ENCODE data around the gene AKT2.

Gene AKT2

DNA sequence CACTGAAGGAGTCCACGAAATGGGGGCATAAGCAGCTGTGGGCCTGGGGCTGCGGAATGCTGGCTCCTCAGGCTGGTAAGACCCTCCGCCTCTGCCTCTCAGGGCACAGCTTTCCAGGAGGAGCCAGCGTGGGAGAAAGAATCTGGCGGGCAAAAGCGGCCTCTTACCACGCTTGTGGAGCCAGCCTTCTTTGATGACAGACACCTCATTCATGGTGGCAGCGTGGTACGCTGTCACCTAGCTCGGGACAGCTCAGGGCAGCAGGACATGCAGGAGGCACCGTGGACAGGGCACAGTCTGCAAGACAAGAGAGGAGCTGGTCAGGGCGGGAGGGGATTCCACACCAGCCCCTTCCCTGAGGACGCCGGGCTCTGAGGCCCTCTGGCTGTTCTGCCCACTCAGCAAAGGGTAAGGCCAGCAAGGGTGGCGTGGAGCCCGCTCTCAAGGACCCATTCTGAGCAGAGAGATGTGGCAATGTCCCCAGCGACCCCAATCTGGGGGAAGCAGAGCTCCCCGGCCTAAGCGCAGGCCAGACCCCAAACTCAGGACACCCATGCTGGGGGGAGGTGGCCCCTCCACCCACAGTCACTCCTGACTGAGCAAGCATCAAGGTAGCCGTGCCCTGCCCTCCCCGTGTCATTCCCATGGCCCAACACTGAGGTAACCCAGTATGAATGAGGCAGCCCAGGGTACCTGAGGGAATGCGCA, 19.9 kb downstream of the AKT2 start:
- Histone ChIP-seq H3K4me3 (ENCODE audit: low read length) (no peak overlapping the region), H3K36me3 (ENCODE audit: control insufficient read depth, insufficient read depth, low read length) (peaks cover 12% of the 10 kb centered on the region), H3K9me3 (ENCODE audit: control insufficient read depth, insufficient read depth, low read length) (no peaks in the 10 kb centered on the region), H3K27me3 (ENCODE audit: control insufficient read depth, insufficient read depth, low read length) (no peaks in the 10 kb centered on the region), H3K4me1 (ENCODE audit: control insufficient read depth, insufficient read depth, low read length) (no peaks in the 10 kb centered on the region), H3K27ac (ENCODE audit: low read length) (no peak overlapping the region)
- DNase-seq (ENCODE audit: low read depth, low spot score): no peak
- no CpG with 5 or more reads among the region's 22 CpGs for WGBS (ENCODE audit: insufficient coverage, insufficient read length)

DNA sequence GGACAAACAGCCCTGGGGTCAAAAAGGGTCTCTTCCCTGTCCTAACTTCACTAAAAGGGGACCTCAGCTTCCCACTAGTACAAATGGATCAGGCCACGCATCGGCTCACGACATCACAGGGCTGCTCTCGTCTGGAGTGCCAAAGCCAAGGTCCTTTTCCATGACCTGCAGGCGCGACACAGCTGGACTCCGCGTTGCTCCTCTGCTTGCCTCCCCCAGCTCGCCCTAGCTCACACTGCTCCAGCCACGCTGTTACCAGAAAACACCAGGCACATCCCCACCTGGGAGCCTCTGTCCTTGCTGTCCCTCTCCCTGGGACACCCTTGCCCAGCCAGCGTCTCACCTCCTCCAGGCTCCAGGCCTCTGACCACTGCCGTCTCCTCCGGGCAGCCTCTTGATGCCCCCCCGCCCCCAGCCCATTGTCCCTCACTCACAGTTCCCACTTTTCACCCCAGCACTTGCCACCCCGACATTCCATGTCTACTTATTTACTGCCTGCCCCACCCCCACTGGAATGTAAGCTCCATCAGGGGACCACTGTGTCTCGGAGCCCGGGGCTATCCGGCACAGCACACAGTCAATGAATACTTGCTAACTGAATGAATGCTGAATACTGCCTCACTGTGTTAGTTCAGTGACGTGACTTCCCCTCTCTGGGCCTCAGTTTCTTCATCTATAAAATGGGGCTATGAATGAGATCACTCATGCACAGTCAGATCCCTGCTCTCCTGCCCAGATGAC, 20.7 kb downstream of the AKT2 start:
- H3K9me3 ChIP-seq (ENCODE audit: control insufficient read depth, insufficient read depth, low read length): no peaks in the 10 kb centered on the region
- no peaks in the 10 kb centered on the region for H3K27me3 ChIP-seq (ENCODE audit: control insufficient read depth, insufficient read depth, low read length)
- H3K4me1 ChIP-seq (ENCODE audit: control insufficient read depth, insufficient read depth, low read length): no peaks in the 10 kb centered on the region
- no peak for DNase-seq (ENCODE audit: low read depth, low spot score)
- WGBS (ENCODE audit: insufficient coverage, insufficient read length): no CpG with 5 or more reads among the region's 19 CpGs
- H3K27ac ChIP-seq (ENCODE audit: low read length): no peak overlapping the region
- H3K36me3 ChIP-seq (ENCODE audit: control insufficient read depth, insufficient read depth, low read length): peaks cover 12% of the 10 kb centered on the region
- H3K4me3 ChIP-seq (ENCODE audit: low read length): no peak overlapping the region

DNA sequence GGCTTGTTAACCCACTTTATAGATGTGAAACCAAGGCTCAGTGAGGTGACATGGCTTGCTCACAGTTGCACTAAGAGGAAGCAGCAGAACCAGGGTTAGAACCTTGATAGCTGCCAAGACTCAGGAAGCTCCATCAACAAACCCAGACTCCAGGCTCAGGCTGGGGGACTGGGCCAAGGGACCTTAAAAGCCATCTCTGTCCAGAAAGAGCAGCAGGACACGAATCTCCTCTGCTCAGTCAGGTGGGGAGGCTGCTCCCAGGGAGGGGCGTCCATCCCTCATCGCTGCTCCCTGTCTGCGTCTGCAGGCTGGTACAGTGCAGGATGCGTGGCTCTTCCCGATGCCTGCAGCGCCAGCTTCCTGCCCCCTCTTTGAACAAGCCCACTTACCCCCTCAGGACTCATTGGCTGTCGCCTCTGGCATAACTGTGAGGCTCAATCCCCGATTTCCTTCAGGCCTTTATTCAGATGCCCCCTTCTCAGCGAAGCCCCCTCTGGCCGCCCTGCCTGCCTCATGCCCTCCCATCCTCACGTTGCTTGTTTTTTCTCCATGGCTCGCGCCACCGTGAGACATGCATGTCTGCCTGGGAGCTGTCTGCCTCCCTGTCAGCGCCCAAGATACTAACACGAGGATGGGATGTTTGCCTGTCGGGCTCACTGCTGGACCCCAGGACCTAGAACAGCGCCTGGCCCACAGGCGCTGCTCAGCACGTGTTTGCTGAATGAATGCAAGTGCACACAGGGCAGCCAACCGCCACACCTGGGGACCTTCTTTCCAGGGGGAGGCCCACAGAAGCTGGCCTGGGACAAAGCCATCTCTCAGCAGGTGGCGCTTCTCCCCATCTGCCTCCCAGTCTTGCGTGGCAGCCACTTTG, 21.5 kb downstream of the AKT2 start:
- H3K4me1 ChIP-seq (ENCODE audit: control insufficient read depth, insufficient read depth, low read length): no peaks in the 10 kb centered on the region
- H3K27ac ChIP-seq (ENCODE audit: low read length): no peak overlapping the region
- no peaks in the 10 kb centered on the region for H3K9me3 ChIP-seq (ENCODE audit: control insufficient read depth, insufficient read depth, low read length)
- no peak for DNase-seq (ENCODE audit: low read depth, low spot score)
- H3K36me3 ChIP-seq (ENCODE audit: control insufficient read depth, insufficient read depth, low read length): peaks cover 12% of the 10 kb centered on the region
- no peaks in the 10 kb centered on the region for H3K27me3 ChIP-seq (ENCODE audit: control insufficient read depth, insufficient read depth, low read length)
- H3K4me3 ChIP-seq (ENCODE audit: low read length): no peak overlapping the region
- WGBS (ENCODE audit: insufficient coverage, insufficient read length): no CpG with 5 or more reads among the region's 24 CpGs

DNA sequence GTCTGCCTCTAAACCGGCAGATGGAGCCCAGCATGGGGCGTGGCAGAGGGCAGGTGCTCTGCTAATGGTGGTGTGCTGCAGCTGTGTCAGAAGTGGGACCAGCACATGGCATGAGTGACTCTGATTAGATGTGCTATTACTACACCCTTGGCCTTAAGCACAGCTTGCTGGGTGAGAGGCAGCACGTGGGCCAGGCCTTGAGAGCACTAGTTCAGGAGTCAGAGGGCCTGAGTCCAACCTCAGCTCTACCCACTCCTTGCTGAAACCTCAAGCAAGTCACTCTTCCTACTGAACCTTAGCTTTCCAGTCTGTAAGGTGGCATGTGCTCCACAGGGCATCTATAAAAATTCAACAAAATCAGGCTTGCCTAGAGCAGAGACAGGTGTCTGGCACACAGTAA, 22.7 kb downstream of the AKT2 start:
- peaks cover 12% of the 10 kb centered on the region for H3K36me3 ChIP-seq (ENCODE audit: control insufficient read depth, insufficient read depth, low read length)
- no peak overlapping the region for H3K27ac ChIP-seq (ENCODE audit: low read length)
- no peak overlapping the region for H3K4me3 ChIP-seq (ENCODE audit: low read length)
- H3K4me1 ChIP-seq (ENCODE audit: control insufficient read depth, insufficient read depth, low read length): no peaks in the 10 kb centered on the region
- no peak for DNase-seq (ENCODE audit: low read depth, low spot score)
- no CpG with 5 or more reads among the region's 3 CpGs for WGBS (ENCODE audit: insufficient coverage, insufficient read length)
- no peaks in the 10 kb centered on the region for H3K27me3 ChIP-seq (ENCODE audit: control insufficient read depth, insufficient read depth, low read length)
- H3K9me3 ChIP-seq (ENCODE audit: control insufficient read depth, insufficient read depth, low read length): no peaks in the 10 kb centered on the region

DNA sequence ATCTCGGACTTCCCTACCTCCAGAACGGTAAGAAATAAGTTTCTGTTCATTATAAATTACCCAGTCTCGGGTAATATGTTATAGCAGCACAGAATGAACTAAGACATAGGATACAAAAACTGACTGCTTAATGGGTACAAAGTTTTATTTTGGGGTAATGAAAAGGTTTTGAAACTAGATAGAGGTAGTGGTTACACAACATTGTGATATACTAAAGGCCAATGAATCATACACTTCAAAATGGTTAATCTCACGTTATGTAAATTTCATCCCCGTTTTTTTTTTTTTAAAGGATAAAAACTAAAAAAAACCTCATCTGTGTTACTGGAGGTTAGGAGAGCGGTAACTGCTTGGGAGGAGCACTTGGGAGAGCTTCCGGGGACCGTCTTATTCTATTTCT, 23.5 kb downstream of the AKT2 start:
- H3K36me3 ChIP-seq (ENCODE audit: control insufficient read depth, insufficient read depth, low read length): peaks cover 13% of the 10 kb centered on the region
- H3K4me3 ChIP-seq (ENCODE audit: low read length): no peak overlapping the region
- H3K27ac ChIP-seq (ENCODE audit: low read length): no peak overlapping the region
- H3K4me1 ChIP-seq (ENCODE audit: control insufficient read depth, insufficient read depth, low read length): no peaks in the 10 kb centered on the region
- no peak for DNase-seq (ENCODE audit: low read depth, low spot score)
- WGBS (ENCODE audit: insufficient coverage, insufficient read length): no CpG with 5 or more reads among the region's 8 CpGs
- no peaks in the 10 kb centered on the region for H3K27me3 ChIP-seq (ENCODE audit: control insufficient read depth, insufficient read depth, low read length)
- no peaks in the 10 kb centered on the region for H3K9me3 ChIP-seq (ENCODE audit: control insufficient read depth, insufficient read depth, low read length)

DNA sequence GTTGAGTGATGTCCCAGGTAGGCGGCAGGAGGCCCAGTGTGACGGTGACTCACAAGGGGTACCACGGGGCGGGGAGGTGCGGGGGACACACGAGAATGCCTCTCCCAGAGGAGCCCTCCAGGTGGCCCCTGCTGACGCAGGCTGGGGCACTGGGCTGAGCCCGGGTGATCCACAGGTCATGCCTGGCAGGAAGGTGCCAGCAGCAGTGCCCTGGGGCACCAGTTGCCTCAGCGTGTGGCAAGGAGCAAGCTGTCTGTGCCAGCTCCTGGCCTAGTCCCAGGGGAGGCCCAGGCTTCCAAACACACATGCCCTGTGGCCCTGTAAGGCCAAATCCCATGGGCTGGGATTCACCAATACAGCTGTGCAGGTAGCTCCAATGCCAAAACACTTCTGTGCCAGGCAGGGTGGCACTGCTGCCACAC, 28.0 kb downstream of the AKT2 start:
- H3K36me3 ChIP-seq (ENCODE audit: control insufficient read depth, insufficient read depth, low read length): peaks cover 13% of the 10 kb centered on the region
- H3K27ac ChIP-seq (ENCODE audit: low read length): no peak overlapping the region
- peaks cover 3% of the 10 kb centered on the region for H3K4me1 ChIP-seq (ENCODE audit: control insufficient read depth, insufficient read depth, low read length)
- no CpG with 5 or more reads among the region's 9 CpGs for WGBS (ENCODE audit: insufficient coverage, insufficient read length)
- no peaks in the 10 kb centered on the region for H3K9me3 ChIP-seq (ENCODE audit: control insufficient read depth, insufficient read depth, low read length)
- H3K4me3 ChIP-seq (ENCODE audit: low read length): no peak overlapping the region
- H3K27me3 ChIP-seq (ENCODE audit: control insufficient read depth, insufficient read depth, low read length): no peaks in the 10 kb centered on the region
- no peak for DNase-seq (ENCODE audit: low read depth, low spot score)

DNA sequence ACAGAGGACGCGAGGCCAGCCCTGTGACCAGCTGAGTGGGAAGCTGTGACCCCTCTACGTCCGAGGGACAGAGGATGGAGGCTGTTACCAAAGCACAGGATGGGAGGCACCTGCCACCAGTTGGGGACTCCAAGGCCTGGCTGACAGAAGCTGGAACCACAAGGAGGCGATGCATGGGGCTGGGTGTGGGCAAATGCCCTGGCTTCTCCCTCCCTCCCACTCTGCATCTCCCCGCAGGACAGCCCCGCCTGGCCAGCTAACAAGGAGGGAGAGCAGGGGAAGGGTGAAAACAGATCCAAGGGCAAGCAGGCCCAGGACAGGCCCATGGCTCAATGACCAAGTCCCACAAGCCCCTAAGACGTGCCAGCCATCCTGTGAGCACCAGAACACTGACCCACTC, 28.6 kb downstream of the AKT2 start:
- no peak for DNase-seq (ENCODE audit: low read depth, low spot score)
- no peaks in the 10 kb centered on the region for H3K27me3 ChIP-seq (ENCODE audit: control insufficient read depth, insufficient read depth, low read length)
- H3K9me3 ChIP-seq (ENCODE audit: control insufficient read depth, insufficient read depth, low read length): no peaks in the 10 kb centered on the region
- H3K27ac ChIP-seq (ENCODE audit: low read length): no peak overlapping the region
- peaks cover 4% of the 10 kb centered on the region for H3K4me1 ChIP-seq (ENCODE audit: control insufficient read depth, insufficient read depth, low read length)
- no CpG with 5 or more reads among the region's 8 CpGs for WGBS (ENCODE audit: insufficient coverage, insufficient read length)
- H3K36me3 ChIP-seq (ENCODE audit: control insufficient read depth, insufficient read depth, low read length): peaks cover 13% of the 10 kb centered on the region
- H3K4me3 ChIP-seq (ENCODE audit: low read length): no peak overlapping the region

DNA sequence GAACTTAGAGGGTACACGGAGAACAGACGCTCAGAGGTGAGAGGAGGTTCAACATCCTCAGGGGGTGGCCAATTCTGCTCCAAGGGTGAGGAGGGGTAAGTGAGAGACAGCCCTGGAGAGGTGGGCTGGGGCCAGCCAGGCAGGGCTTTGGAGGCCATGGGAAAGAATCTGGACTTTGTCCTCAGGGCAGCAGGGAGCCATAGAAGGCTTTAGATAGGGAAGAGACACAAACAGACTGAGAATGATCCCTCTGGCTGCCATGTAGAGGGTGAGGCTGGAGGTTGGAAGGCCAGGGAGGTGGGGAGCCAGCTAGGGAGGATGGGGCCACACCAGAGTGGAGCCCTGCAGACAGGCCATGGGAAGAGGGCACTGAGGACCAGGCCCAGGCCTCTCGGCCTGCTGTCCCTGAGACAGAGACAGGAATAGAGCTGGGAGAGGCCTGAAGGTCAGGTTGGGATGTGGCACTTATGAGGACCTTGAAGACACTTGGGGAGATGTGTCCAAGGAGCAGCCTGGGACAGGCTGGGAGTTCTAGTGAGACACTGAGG, 29.5 kb downstream of the AKT2 start:
- H3K27me3 ChIP-seq (ENCODE audit: control insufficient read depth, insufficient read depth, low read length): no peaks in the 10 kb centered on the region
- no peak overlapping the region for H3K27ac ChIP-seq (ENCODE audit: low read length)
- DNase-seq (ENCODE audit: low read depth, low spot score): no peak
- H3K36me3 ChIP-seq (ENCODE audit: control insufficient read depth, insufficient read depth, low read length): peaks cover 13% of the 10 kb centered on the region
- WGBS (ENCODE audit: insufficient coverage, insufficient read length): no CpG with 5 or more reads among the region's 3 CpGs
- no peaks in the 10 kb centered on the region for H3K9me3 ChIP-seq (ENCODE audit: control insufficient read depth, insufficient read depth, low read length)
- H3K4me1 ChIP-seq (ENCODE audit: control insufficient read depth, insufficient read depth, low read length): peaks cover 4% of the 10 kb centered on the region
- H3K4me3 ChIP-seq (ENCODE audit: low read length): no peak overlapping the region

DNA sequence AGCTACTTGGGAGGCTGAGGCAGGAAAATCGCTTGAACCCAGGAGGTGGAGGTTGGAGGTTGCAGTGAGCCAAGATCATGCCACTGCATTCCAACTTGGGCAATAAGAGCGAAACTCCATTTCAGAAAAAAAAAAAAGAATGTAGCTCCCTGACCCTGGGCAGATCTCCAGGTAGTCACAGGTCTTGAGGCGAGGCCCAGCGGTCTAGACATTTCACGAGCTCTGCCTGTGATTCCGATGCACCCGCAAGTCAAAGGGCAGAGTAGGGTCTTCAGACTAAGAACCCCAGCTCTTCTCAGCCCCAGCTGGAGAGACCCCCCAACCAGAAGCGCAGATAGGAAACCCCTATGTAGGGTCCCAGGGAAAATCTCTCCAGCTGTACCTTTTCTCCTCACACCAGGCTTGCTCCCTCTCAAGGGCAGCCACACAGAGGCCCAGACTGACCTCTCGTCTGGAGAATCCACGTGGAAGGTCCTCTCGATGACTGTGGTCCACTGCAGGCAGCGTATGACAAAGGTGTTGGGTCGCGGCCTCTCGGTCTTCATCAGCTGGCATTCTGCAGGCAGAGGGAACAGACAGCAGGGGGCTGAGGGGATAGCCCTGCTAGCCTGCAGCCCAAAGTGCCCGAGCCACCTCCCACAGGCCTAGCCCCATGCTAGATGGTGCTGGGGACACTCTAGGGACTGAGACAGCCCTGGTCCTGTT, 30.3 kb downstream of the AKT2 start:
- WGBS (ENCODE audit: insufficient coverage, insufficient read length): no CpG with 5 or more reads among the region's 16 CpGs
- DNase-seq (ENCODE audit: low read depth, low spot score): no peak
- no peaks in the 10 kb centered on the region for H3K9me3 ChIP-seq (ENCODE audit: control insufficient read depth, insufficient read depth, low read length)
- H3K36me3 ChIP-seq (ENCODE audit: control insufficient read depth, insufficient read depth, low read length): peaks cover 13% of the 10 kb centered on the region
- H3K27ac ChIP-seq (ENCODE audit: low read length): no peak overlapping the region
- H3K4me3 ChIP-seq (ENCODE audit: low read length): no peak overlapping the region
- no peaks in the 10 kb centered on the region for H3K27me3 ChIP-seq (ENCODE audit: control insufficient read depth, insufficient read depth, low read length)
- H3K4me1 ChIP-seq (ENCODE audit: control insufficient read depth, insufficient read depth, low read length): peaks cover 4% of the 10 kb centered on the region
